ENCODE results near the gene GAD2.
"Not testable (repeated sequence)": the region's sequence is repeated elsewhere in the genome, so short reads cannot be mapped to it uniquely, and the experiment has no call there.

Gene GAD2

DNA sequence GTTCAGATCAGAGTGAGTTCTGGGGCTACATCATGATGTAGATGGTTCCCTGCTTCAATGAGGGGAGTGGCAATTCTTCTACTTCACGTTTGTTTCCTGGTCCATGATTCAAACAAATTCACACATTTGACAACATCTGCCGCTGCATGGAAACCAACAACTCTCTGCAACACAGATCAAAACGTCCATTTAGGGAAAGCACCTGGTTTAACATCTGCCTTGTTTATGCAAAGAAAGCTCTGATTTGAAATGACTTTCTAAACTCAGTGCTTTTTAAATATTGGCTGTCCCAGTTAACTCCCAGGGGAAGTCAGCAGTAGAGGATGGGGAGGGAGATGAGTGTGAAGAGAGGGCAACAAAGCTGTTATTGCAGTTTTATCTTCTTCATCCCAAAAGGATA, 93.8 kb downstream of the GAD2 start:
- FAIRE-seq = no peak

DNA sequence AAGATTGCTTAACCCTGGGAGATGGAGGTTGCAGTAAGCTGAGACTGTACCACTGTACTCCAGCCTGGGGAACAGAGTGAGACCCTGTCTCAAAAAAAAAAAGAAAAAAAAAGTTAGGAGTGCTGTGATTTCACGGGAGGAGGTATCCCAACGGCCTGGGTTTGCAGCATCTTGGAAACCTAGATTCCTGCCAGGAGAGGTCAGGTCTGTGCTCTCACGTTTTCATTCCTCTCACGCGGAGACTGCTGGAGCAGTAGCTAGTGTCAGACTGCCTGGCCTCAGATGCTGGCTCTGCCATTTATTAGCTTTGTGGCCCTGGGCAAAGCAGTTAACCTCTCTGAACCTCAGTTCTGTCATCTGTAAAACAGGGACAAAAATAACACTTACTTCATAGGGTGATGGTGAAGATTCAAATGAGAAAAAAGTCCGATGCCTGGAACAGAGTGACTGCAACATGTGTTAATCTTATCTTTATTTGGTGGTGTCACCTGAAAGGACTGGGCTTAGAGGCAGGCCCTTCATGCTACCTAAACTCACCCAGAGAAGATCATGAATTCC, 94.9 kb downstream of the GAD2 start:
- no peak for FAIRE-seq
- DNase-seq (ENCODE audit: extremely low spot score, insufficient read length, low read depth) = no peak

More for the DNA sequence above, 93.8 kb downstream of the GAD2 start:
- DNase-seq (ENCODE audit: extremely low spot score, insufficient read length, low read depth) = no peak

DNA sequence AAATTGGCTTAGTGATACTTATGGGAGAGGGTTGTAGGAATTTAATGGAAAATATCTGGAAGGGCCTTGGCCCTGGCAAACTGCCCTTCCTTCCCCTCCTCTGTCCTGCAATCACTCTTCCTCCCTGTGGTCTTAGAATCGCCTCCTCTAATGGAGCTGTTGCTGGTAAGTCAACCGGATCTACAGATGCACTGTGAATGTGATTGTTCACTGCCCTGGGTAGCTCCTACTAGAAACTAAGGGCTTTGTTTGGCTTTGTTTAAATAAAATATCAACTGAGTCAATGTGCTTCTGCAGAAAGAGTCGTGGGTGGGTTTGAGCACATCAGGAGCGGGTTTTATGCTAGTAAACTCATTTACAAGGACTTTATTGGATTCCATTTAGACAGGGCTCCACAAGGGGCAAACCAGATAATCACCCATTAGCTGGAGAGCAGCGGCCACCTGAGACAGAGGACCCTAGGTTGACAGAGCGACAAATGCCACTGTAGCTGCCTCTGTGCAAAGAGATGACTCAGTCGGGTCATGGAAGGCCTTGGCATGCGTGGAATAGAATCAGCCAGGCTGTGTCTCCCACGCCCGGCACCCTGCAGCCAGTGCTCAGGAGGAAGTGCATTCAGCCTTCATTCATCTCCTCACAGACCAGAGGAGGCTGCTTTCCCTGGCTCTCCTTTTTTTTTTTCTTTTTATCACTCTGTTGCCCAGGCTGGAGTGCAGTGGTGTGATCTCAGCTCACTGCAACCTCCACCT, 97.9 kb downstream of the GAD2 start:
- DNase-seq (ENCODE audit: extremely low spot score, insufficient read length, low read depth) = no peak
- FAIRE-seq = no peak

DNA sequence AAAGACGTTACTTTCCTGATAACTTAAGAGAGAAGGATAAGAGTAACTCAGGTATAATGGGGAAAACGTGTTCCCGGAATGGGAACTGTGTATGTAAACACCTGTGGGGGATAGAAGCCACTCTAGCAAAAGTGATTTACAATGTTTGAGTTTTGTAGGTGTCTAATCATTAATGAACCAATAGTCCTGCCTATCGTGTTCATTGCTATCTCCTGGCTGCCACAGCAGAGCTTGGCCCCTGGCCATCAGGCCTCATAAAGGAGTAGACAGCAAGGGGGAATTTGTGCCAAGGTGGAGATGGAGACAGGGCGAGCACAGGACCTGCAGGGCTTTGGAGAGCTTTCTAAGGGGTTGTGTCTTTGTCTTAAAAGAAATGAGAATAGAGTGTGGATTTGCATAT, 102.1 kb downstream of the GAD2 start:
- FAIRE-seq = no peak
- no peak for DNase-seq (ENCODE audit: extremely low spot score, insufficient read length, low read depth)

DNA sequence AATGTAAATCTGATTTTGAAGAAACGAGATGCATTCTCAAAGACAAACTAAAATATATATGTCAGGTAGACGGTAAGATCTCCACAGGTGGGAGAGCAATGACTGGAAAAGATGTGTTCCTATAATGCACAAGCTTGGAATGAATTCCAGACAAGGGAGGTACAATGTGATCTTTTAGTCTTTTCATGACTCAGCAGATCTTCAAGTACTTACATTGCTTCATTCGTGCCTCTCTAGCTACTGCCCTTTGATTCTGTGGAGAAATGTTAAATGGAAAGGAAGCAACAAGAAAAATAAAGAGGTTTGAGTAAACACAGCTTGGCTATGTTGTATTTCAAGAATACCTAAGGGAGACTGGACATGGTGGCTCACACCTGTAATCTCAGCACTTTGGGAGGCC, 106.6 kb downstream of the GAD2 start:
- no peak for FAIRE-seq
- DNase-seq (ENCODE audit: extremely low spot score, insufficient read length, low read depth) = no peak

DNA sequence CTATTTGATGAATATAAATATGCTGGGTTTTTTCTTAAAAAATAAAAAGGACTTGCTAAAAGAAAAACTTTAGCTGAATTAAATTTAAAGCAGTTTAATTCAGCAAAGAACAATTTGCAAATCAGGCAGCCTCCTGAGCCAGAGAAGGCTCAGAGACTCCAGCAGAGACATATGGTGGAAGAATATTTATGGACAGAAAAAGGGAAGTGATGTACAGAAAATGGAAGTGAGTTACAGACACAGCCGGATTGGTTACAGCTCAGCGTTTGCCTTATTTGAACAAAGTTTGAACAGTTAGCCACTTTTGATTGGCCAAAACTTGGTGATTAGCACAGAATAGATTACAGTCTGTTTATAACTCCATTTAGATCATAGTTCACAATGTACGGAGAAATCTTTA, 110.3 kb downstream of the GAD2 start:
- FAIRE-seq = no peak
- no peak for DNase-seq (ENCODE audit: extremely low spot score, insufficient read length, low read depth)

DNA sequence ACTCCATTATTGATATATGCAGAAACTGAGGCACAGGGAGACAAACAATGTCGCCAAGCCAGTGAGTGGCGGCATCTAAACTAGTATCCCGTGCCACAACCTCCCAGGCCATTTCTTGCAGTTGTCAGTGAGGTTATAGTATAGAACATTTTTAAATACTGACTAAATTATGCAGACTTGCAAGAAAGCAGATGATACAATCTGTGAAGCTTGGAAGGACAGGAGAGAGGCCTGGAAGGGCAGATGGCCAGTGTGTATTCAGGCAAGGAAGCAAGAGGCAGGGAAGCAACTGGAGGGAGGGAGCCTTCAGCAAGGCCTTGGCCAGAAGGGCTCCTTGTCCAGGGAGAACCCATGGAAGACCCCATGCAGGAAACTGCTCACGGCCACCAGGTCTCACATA, 111.2 kb downstream of the GAD2 start:
- FAIRE-seq (no peak), DNase-seq (ENCODE audit: extremely low spot score, insufficient read length, low read depth) (no peak)

DNA sequence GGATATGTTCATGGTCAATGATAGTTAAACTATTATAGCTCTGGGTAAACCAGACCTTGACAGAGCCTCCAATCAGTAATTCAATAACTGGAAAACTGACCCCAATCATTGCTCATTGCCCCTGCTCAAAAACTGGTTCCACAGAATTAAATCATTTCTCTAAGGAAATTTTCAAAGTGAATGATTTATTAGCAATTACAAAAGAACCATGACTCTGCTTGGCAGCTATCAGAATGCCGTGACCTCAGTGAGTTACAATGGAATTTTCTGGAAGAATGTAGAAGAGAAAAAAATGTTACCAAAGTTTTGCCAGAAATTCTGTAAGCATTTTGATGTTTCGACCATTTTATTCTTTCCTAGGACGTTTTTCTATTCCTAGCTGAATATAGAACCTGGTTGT, 114.8 kb downstream of the GAD2 start:
- FAIRE-seq (no peak), DNase-seq (ENCODE audit: extremely low spot score, insufficient read length, low read depth) (no peak)

DNA sequence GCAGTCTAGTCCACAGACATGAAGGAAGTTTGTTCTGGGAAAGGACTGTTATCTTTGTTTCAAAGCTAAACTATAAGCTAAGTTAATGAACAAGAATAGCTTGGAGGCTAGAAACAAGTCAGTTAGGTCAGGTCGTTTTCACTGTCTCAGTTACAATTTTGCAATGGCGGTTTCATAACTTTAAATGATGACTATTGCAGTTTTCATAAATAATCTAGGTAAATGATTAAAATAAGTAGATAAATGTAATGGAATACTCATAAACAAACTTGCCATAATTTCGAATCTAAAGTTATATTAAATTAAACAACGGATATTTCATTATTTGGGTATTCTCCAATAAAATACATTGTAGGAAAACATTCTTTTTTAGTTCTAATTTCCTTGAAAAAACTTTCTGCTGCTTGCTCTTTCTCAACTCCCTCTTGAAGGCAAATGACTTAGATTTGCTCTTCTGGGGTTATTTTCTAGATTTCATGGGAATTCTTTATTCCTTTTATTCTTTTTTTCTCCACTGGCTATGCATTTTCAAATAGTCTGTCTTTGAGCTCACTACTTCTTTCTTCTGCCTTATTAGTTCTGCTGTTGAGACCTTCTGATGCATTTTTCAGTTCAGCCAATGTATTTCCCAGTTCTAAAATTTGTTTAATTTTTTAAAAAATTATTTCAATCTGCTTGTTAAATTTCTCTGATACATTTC, 117.8 kb downstream of the GAD2 start:
- DNase-seq (ENCODE audit: extremely low spot score, insufficient read length, low read depth) = no peak
- no peak for FAIRE-seq

DNA sequence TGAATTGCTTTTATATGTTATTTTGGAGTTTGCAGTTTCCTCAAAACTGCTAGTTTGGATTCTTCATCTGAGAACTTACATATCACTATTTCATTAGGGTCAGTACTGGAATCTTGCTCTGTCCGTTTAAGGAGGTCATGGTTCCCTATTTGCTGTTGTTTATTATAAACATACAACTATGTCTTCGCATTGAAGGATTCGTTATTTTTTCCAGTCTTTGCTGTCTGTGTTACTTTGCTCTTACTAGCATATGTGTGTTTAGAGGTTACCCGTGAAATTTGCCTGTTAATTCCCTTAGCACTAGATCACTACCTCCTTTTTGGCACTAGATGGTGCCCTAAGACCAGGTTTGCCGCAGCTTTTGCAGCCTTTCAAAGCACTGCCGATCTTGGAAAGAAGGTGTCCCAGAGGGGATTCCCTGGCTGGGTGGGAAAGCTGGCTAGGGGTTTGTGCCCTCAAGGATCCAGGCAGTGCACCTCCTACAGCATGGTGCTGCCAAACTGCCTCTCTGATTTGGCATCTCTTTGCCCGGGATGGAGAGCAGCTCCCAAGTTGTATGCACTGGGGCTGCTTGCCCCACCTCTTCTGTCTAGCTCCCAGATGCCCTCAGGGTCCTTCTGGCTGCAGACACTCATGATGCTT, 118.5 kb downstream of the GAD2 start:
- FAIRE-seq = peak; percentile 98
- peak; percentile 56 for DNase-seq (ENCODE audit: extremely low spot score, insufficient read length, low read depth)

DNA sequence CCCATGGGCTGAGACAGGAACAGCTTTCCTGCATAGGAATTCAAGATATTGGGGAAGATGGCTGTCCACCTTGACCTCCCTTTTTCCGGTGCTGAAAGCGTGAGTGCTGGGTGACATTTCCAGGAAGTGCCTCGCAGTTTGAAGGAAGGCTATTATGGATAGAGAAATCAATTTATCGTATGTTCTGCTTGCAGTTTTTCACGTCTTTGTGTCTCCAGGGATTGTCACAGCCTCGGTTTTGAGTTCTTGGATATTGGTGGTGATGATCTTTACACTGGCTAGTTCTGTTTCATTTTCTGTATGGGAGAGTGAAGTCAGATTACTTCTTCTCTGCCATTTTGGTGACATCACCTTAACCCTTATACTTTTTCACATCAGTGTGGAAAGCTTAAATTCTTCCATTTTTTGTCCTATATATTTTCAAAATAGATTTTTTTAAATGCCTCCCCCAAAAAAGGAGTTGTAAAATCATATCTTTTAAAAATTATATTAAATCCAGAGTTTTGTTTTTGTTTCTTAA, 119.1 kb downstream of the GAD2 start:
- DNase-seq (ENCODE audit: extremely low spot score, insufficient read length, low read depth) (peak; percentile 11), FAIRE-seq (no peak)

DNA sequence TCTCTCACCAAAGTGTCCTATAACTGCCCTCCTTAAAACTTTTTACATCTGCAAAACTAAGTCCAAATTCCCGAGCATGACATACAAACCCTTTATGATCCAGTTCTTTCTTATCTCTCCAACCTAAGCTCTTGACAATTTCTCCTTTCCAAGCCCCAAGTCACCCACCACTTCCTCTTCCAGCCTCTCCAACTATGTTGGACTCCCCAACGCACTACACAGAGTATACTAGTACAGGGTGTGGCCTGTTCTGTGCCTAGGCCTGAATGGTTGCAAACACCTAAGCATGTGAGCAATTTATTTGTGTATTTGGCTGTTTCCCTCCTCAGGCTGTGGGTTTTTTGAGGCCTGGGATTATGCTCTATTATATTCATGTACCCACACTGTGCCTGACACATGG, 120.4 kb downstream of the GAD2 start:
- DNase-seq (ENCODE audit: extremely low spot score, insufficient read length, low read depth) (no peak), FAIRE-seq (no peak)

DNA sequence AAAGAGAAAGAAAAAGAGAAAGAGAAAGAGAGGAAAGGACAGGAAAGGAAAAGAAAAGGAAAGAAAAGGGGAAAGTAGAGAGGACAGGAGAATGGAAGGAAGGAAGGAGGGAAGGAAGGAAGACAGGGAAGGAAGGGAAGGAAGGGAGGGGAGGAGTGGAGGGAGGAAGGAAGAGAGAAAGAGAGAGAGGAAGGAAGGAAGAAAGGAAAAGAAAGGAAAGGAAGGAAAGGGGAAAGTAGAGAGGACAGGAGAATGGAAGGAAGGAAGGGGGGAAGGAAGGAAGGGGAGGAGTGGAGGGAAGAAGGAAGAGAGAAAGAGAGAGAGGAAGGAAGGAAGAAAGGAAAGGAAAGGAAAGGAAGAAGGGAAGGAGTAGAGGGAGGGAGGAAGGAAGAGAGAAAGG, 125.1 kb downstream of the GAD2 start:
- DNase-seq (ENCODE audit: extremely low spot score, insufficient read length, low read depth) = no peak
- no peak for FAIRE-seq

DNA sequence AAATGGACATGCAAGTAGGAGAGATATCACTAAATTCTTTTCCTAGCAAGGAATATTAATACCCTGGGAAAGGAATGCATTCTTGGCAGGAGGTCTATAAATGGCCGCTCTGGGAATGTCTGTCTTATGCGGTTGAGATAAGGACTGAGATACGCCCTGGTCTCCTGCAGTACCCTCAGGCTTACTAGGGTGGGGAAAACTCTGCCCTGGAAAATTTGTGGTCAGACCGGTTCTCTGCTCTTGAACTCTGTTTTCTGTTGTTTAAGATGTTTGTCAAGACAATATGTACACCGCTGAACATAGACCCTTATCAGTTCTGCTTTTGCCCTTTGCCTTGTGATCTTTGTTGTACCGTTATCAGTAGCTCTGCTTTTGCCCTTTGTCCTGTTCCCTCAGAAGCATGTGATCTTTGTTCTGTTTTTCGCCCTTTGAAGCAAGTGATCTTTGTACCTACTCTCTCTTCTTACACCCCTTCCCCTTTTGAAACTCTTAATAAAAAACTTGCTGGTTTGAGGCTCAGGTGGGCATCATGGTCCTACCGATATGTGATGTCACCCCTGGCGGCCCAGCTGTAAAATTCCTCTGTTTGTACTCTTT, 132.3 kb downstream of the GAD2 start:
- not testable (repeated sequence) for FAIRE-seq

More for the DNA sequence above, 132.3 kb downstream of the GAD2 start:
- DNase-seq (ENCODE audit: extremely low spot score, insufficient read length, low read depth) = not testable (repeated sequence)

Data from GM18507 (cell line).